Pons (tissue), 1 donor: Measurements from ENCODE around the gene PYGO1.
A peak's percentile ranks its signal among the peaks of the same experiment; 100 is the strongest.
"Not testable (repeated sequence)": the region's sequence is repeated elsewhere in the genome, so short reads cannot be mapped to it uniquely, and the experiment has no call there.

Source experiments
- DNase-seq: peaks from one replicate; pipeline ENCODE4 v3.0.0-alpha.2; 2016; ENCODE audit warnings: low spot score

PYGO1 gene

GRCh38 chr15:55505407-55505806 is 82.7 kb downstream of the PYGO1 start:
- not testable (repeated sequence) for DNase-seq

DNA sequence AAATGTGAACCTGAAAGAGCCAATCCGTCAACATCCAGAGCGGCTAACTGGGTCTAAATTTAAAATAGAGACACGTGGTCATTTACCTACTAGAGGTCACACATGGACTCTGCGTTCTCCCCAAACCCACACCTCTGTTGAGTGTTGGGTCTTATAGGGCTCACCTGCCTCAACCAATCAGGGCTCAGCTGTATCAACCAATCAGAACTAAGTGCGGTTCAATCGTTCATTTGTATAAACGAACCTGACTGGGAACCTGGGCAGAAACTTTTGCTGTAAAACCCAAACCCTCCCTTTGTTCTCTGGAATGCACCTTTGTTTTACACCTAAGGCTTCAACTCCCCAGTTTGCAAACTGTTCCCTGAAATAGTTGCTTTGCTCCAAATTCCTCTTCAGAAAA is 89.0 kb downstream of the PYGO1 start:
- DNase-seq, result no peak

DNA sequence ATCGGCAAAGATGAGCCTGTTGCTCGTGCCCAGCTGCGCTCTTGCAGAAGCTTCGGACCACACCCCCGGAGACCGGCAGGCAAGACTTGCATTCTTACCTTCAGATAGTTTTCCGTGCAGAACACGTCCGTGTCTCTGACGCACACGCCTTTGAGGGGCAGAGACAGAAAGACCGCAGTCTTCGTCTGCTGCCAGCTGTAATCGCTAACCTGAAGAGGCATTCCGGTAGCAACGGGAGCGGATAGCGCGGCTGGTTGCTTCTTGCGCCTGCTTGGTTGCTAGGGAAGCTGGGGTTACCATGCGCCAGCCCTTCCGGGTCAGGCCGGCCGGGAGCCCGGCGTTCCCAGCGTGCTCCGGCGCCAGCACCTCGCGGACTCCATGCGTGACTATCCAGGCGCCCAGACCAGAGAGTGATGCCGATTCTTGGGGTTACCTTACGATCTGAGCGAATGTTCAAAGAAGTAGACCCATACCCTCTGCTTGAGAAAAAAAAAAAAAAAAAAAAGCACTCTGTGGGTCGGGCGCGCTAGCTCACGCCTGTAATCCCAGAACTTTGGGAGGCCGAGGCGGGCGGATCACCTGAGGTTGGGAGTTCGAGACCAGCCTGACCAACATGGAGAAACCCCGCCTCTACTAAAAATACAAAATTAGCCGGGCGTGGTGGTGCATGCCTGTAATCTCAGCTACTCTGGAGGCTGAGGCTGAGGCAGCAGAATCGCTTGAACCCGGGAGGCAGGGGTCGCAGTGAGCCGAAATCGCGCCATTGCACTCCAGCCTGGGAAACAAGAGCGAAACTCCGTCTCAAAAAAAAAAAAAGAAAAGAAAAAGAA is 89.8 kb downstream of the PYGO1 start:
- DNase-seq, result peak; percentile 47

DNA sequence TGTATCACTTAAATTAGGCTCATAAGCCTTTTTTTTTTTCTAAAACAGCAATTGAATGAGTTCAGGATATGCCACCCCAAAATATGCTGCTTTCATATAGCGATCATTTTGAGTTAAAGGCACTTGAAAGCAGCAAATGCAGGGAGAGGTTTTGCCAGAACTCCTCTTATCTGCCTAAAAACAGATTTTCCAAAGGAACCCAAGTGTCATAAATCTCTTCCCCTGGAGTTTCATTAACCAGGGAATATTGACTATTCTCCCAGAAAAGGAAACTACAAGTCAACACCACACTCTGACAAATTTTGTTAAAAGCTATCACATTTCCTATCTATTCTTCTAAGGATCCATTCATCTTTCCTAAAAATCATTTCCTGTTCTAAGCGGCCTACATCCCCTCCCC is 91.4 kb downstream of the PYGO1 start:
- no peak for DNase-seq

DNA sequence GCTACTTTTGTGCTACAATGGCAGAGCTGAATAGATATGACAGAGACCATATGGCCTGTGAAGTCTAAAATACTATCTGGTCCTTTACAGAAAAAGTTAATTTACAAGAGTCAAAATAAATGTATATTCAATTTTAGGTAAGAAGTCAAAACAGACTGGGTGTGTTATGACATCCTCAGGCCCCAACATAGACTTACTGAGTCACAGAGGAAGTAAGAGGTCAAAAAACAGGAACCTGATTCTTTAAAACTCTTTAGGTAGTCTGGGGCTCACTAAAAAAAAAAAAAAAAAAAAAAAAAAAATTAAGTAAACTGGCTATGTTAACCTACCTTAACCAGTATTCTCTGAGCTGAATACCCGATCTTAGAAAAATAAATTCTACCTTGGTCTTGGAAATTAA is 93.2 kb downstream of the PYGO1 start:
- no peak for DNase-seq

- not testable (repeated sequence) for DNase-seq
Measured at GRCh38 chr15:55488952-55489600, 99.1 kb downstream of the PYGO1 start.
